ENCODE data around the gene DYRK1A.

DYRK1A gene

DNA sequence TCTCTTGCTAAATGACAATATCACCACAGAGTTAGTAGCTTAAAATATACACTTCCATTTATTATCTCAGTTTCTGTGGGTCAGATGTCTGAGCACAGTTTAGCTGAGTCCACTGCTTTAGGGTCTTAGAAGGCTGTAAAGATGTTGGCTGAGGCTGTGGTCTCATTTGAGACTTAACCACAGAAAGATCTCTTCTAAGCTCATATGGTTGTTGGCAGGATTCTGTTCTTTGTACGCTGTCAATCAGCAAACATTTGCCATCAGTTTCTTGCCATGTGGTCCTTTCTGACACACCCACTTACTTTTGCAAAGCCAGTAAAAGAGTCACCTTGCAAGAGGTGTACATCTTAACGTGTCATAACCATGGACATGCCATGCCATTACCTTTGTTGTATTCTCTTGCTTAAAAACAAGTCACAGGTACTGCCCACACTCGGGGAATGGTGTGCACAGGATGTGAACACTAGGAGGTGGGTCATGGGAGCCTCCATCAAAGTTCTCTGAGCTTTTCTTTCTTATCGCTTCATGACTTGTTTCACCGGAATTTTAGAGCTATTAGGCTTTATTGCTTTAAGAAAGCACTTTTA lies 18.7 kb downstream of the DYRK1A start:
- DNase-seq = no peak

DNA sequence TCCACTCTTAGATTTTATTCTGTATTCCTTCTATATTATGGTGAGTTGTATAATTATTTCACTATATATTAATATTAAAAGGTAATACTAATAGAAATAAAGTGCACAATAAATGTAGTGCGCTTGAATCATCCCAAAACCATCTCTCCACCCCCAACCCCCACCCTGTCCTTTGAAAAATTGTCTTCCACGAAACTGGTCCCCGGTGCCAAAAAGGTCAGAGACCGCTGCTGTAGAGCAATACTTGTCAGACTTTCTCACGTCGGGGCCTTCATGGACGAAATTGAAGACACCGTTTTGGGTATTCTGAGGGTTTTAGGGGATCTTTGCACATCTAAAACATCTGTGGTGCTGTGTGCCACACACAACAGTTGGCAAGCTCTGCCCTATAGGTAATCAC lies 19.6 kb downstream of the DYRK1A start:
- no peak for DNase-seq

DNA sequence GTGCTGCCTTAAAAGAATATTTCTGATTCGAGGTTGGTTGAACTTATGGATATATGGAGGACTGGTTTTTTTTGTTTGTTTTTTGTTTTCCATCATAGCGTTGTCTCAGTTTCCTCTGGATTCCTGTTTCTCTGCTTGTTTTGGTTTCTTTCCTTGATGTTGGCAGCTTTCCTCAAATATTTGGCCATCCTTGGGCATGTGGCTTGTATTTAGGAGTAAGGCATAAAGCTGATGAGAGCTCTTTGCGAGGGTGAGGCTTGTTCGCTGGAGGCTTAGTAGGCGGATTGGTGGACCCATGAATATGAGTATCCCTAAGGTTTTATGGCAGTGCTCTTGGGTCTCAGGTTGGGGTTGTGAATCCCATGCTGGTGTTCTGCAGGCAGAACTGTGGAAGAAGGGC lies 22.9 kb downstream of the DYRK1A start:
- no peak for DNase-seq

DNA sequence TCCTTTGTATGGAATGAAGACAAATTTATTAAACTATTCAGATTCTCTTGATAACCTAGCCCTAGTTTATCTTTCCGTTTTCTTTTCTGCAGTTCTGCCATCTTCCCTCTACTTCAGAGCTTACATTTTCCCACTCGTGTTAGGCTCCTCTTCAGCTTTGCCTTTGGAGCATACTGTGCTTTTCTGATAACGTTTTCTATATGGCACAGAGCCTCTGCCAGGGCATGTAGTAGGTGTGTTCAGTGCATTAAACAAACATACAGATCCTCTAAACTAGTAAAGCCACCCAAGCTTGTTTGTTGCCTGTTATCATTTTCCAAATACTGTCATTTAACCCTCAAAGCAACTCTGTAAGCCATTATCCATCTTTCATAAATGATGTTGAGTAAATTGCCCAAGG lies 25.1 kb downstream of the DYRK1A start:
- DNase-seq = no peak

DNA sequence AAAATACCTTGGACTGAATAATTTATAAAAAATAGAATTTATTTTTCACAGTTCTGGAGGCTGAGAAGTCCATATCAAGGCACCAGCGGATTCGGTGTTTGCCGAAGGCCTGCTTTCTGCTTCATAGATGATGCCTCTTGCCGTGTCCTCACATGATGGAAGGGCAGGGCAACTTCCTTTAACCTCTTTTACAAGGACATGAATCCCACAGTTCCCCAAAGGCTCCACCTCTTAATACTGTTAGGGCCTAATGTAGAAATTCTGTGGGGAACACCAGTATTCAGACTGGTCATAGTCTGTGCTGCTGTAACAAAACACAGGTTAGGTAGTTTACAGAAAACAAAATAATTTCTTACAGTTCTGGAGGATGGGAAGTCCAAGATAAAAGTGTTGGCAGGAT lies 25.9 kb downstream of the DYRK1A start:
- no peak for DNase-seq

DNA sequence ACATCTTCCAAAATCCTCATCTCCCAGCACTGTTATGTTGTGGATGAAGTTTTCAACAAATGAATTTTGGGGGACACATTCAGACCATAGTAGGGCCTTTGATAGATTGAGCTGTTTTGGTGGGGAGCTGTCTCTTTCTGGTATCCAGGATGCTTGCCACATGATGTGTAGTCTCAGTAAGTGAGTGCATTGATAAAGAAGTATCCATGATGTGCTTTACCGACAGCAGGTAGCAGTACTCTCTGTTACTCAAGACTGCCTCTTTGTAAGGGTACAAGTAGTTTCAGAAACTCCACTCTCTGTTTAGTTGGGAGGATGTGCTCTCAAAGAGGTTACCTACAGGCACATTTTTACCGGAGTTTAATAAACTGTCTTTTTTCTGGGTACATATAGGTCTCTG lies 26.5 kb downstream of the DYRK1A start:
- no peak for DNase-seq

DNA sequence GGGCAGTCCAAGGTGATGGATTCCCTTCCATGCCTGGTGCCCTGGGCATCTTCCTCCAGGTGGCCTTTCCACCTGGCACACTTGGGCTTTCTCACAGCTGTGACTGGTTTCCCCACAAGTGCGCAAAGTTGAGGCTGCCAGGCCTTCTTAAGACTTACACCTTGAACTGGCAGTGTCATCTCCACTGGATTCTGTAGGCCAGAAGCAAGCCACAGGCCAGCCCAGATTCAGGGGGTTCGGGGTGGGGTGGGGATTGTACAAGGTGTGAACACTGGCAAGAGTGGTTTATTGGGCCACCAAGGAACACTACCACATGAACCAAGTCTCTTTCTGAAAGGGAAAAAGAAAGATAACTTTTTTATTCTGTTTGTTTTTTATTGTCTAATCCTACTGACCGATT lies 27.2 kb downstream of the DYRK1A start:
- DNase-seq = no peak

DNA sequence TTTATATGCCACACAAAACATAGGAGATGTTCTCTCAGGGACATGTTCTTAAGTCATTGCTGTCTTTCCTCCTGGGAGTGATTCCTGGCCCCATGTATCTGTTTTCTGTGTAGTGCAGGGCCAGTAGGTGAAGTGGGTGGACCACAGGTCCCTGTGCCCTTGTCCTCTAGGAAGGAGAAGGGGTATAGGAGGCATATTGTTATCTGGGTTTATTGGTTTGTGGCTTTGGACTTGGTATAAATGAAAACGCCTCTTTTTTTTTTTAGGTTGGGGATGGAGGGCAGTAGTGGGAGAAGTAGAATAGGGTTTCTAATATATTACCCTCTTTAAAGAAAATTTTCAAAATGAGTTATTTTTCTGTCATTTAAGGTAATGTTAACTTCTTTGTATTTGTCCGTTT lies 29.4 kb downstream of the DYRK1A start:
- DNase-seq = no peak

DNA sequence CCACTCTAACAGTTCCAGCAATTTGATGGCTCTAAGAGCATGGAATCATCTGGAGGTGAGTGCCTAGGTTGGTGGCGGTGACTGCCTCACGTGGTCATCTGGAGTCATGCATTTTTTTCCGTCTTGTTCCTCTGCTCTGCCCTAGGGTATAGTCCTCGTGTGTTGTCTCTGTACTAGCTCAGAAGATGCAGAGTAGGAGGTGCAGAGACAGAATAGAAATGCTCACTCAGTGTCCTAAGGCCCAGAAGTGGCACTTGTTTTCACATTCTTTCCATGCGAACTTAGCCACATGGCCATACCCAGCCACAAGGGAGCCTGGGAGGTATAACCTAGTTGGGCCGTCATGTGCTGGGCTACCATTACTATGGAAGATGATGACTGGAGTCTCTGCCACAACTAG lies 30.3 kb downstream of the DYRK1A start:
- no peak for DNase-seq

DNA sequence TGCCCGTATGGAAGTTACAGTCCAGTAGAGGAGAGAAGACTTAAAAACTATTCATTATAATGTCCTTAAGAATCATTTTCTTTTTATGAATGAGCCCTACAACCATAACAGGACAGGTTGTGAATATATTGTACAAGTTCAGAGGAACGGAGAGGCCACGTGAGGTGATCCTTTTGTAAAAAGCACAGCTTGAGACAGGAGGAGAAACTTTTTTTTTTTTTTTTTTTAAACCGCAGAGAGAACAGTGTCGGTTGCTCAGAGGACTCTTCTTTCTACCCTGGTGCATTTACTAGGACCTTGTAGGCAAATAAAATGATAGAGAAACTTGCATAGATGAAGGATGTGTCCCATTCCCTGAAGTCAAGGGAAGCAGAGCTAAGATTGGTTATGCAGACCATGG lies 32.1 kb downstream of the DYRK1A start:
- no peak for DNase-seq

DNA sequence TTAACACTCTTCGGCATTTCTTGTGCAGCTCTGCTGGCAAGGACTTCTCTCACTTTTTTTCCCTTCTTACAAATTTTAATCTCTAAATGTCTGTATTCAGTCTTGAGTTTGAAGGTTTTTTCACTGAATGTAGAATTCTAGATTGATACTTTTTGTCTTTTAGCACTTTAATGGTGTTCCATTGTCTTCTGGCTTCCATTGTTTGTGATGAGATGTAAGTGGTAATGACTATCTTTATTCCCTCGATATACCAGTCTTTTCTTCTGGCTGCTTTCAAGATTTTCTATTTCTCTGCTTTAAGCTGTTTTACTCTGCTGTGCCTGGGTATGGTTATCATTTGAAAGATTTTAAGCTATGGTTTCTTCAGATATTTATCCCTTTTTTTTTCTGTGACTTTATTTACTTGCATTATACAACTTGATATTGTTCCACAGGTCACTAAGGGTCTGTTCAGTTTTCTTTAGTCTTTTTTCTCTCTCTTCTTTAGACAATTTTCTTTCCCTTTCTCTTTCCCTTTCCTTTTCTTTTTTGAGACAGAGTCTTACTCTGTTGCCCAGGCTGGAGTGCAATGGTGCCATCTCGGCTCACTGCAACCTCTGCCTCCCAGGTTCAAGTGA lies 35.8 kb downstream of the DYRK1A start:
- no peak for DNase-seq

DNA sequence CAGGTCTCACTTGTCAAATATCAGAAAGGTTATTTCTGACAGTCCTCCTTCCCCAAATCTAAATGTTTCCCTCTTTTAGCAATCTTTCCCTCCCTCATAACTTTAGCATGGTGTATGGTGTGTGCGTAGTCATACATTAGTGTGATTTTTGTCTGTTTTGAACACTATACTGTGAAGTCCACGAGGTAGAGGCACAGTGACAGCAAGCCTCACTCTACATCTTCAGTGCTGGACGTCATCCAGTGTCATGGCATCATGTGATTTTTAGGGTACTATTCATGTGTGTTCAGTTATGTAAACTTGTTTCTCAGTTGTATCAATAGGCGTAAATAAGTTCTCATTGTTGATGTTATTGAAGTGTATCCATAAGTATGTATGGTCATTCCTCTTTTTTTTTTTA lies 39.1 kb downstream of the DYRK1A start:
- DNase-seq = no peak

DNA sequence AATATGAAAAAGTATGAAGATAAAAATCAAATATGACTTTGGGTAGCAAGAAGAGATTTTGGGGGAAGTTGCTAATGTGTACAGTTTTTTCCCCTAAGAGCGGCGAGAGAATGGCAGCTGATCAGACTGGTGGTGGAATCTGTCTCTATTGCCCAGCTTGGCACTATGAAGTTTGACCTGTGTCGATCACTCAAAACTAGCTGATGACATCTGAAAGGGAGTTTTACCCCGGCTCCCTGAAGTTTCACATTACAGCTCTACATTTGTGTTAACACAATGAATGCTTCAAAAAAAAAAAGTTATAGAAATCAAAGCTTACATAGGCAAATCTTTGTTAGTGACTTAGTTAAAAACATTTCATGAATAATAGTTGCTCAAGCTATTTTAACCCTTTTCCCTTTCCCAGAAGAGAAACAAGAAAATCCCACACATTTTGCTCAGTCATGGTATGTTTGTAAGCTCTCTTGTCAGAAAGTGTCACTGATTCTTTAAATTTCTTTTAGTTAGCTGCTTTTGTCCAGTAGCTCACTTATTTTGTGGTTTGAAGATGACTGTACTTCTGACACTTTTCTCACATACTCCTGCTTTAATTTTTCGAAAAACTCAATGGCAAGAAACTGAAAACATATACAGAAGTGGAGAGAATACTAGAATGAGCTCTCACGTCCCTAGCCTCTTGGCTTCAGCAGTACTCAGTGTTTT lies 41.3 kb downstream of the DYRK1A start:
- DNase-seq = no peak

DNA sequence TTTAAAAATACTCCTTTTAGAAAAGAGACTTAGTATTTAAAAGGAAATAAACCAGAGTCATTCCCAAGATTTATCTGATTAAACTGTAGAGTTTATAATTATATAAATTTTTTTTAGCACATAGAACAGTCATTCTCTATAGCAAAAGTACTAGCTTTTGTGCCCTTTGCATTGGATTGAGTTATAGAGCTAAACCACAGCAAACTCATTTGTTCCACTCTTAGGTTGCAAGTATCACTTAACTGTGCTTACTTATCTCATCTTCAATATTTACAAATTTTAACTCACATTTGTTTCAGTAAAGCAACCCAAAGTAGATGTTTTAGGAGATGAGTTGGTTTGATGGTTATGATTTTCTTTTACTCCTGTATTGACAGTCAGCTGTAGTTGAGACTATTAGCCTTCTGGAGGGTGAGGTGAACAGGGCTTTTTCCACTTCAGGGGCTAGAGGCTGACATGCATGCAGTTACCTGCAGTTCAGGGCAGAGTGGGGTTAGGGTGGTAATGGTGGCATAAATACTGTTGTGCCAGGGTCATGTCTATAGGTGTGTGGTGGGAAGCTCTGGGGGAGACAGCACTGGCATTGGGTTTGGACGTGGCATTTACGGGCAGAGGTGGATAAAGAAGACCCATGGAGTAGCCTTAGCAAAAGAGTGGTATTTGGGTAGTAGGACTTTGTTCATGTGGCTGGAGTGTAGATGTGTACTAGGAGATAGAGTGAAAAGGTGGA lies 42.1 kb downstream of the DYRK1A start:
- DNase-seq = no peak

DNA sequence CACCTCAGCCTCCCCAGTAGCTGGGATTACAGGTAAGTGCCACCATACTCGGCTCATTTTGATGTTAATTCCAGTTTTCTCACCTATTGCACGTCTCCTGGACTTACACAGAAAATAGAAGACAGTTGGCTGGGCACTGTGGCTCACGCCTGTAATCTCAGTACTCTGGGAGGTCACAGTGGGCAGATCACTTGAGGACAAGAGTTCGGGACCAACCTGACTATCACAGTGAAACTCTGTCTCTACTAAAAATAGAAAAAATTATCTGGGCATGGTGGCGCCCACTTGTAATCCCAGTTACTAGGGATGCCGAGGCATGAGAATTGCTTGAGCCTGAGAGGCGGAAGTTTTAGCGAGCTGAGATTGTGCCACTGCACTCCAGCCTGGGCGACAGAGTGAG lies 44.1 kb downstream of the DYRK1A start:
- no peak for DNase-seq

DNA sequence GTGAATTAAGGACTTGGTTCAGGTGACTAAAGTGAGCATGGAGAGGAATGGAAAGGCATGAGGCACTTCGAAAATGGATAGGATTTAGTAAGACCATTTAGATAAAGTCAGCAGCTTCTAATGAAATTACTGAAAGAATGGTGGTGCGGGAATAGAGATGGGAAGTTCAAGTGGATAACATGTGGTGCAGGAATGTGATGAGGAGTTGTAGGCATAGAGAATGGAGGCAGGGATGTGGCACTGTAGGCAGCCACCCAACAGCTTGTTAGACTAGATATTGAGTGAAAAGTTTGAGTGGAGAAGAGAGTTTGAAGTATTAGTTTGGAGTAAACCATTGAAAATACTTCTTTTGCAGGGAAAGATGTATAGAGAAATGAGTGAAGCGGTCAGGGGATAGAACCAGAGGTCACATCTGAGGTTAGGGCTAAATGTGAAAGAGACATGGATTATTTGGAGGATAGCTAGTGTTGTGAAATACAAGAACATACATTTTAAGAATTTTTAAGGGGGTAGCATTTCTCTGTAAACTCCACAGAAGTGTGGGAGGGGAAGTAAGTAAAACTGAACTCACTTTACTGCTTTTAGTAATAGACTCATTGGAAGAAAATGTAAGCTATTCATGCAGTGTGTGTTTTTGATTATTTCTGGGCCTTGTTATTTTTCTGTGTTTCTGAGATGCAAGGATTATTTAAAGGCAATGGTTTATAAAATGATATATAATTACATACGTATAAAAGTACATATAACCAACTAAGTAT lies 46.2 kb downstream of the DYRK1A start:
- no peak for DNase-seq

DNA sequence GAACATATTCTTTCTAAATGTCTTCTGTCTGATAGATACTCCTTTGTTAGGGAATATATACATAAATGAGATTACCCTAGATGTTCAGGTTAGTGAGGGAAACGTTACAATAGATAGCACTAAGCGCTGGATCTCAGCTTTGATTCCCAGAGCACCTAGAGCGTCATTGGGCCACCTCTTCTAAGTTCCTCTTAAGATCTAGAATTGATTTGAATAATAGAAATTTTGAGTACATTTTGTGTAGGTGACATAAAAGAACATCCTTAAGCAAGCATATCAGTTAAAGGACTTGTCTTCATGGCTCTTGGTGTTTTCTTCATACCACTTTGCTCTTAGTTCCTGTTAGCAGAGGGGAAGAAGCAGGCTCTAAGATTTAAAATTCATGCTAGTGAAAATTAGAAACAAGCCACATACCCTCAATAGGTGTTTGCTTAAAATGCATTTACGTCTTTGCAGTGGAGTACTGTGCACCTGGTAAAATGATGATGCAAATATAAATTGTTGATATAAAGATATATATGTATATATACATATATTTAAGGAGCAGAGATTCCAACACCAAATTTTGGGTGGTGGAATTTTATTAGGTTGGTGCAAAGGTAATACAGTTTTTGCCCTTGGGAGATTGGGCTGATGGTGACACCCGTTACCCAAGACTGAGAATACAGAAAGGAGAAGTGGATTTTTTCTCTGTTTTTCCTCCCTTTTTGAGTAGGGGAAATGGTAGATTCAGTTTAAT lies 47.1 kb downstream of the DYRK1A start:
- DNase-seq = no peak

DNA sequence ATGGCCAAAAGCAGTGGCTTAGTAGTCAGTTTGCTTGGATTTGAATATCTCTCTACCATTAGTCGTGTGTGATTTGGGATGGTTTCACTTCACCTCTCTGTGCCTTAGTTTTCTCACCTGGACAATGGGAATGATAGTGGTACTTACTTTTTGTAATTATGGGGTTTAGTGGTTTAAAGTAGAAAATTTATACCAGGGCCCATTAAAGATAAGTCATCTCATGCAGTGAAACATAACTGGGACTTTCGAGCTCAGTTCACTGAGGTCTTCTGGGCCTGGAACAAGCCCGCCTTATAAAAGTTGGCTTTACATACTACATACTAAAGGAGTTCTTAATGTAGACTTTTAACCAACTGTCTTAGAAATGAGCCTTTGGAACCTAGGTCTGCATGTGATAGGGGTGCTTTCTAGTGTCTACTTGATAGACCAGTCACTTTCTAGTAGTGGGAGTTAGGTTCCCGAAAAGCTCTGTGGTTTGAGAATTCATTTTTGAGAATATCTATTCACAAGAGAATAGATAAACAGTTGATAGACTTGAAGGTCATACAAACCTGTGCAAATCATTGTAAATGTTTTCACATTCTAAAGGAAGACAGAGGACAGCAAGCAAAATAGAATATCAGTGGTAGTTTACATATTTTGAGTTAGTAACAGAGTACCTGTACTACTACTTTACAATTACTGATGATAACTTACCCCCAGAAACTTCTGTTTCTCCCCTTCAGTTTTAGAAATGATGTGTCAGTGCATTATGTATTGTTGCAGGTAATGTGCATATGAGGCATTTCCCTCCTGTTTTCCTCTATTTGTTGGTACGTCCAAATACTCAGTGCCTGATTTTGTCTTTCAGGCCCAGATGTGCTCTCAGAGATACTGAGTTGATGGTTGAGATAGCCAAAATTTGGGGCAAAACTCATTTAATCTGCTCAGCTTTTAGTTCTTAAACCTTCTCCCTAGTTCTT lies 48.0 kb downstream of the DYRK1A start:
- no peak for DNase-seq

DNA sequence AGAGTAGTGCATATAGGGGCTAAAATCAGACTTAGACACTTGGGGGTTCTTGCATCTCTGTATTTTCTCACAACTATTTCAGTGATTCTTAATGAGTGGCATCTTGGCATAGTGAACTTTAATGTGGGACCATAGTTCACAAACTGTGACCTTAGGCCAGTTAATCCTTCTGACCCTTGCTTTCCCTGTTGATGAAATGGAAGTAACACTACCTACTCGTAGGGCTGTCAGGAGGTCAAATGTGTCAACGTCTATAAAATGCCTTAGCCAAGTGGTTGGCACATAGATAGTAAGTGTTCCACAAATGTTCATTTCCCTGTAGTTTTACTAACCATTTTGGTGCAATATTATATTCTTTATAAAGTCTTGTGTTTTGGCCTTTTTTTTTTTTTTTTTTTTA lies 49.4 kb downstream of the DYRK1A start:
- no peak for DNase-seq

DNA sequence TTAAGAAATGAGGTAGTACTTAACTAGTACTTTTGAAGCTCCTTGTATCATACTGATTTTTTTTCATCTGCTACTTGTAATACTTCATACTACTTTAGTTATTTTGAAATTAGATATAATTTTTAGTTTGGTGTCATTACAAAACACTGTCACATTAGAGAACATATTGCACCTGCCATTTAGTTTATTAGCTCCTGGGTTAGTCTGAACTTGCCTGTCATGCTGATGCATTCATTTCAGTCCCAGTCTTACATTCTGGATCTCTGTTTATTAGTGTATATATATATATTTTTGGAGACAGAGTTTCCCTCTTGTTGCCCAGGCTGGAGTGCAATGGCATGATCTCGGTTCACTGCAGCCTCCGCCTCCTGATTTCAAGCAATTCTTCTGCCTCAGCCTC lies 50.3 kb downstream of the DYRK1A start:
- no peak for DNase-seq

DNA sequence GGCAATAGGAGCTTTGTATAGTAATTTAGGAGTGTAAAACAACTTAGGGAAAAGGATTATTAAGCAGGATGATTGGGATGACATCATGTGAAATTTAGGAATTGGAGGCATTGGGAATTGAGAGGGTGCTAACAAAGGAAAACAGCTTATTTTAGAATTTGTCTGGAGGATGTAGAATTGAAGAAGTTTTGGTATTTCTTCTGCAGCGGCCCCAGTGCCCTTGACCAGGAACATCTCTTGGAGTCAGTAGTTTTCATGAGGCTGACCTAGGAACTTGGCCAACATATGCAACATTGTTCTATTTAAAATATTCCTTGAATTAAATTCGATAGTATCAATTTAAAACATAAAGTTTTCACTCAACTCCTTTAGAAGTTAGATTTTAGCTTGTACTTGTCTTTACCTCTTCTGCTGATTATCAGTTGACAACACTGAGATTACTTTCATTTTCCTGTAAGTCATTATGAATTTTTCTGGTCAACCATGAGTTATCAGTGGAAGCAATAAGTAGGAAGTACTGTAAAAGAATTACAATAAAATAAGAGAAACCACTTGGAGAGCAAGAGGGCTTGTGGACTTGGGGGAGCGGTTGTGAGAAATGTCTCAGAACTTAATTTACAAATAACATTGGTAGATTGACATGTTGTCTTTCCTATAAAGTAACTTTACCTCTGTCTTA lies 52.8 kb downstream of the DYRK1A start:
- DNase-seq = no peak
